SK-N-SH treated with all-trans-retinoic acid at 6 μM for 48 hours (cell line): ENCODE results near the gene ASB9.

Experiments used
- ARNTL ChIP-seq: fragments of 450-650 bp; formaldehyde crosslinking; IDR thresholded peaks from 2 replicates; pipeline ENCODE4 v1.5.0; 2020; ENCODE audit warnings: low read depth, mild to moderate bottlenecking, moderate library complexity, borderline replicate concordance
- ESRRG ChIP-seq: fragments of 250-450 bp; sonication (Bioruptor Pico); IDR thresholded peaks from 2 replicates; pipeline ENCODE4 v1.6.1; 2021; ENCODE audit warnings: mild to moderate bottlenecking
- OSR1 ChIP-seq: fragments of 250-450 bp; sonication (Bioruptor Pico); IDR thresholded peaks from 2 replicates; pipeline ENCODE4 v1.8.0; 2022; ENCODE audit warnings: moderate library complexity, mild to moderate bottlenecking, inconsistent platforms
- RARB ChIP-seq: fragments of 250-450 bp; sonication (Bioruptor Pico); IDR thresholded peaks from 2 replicates; pipeline ENCODE4 v1.8.0; 2021; ENCODE audit warnings: mild to moderate bottlenecking, moderate library complexity
- TCF4 ChIP-seq: fragments of 250-450 bp; sonication (Bioruptor Pico); IDR thresholded peaks from 2 replicates; pipeline ENCODE4 v1.8.0; 2021; ENCODE audit warnings: mild to moderate bottlenecking, moderate library complexity, borderline replicate concordance
- ZFP3 ChIP-seq: fragments of 250-450 bp; sonication (Bioruptor Pico); IDR thresholded peaks from 2 replicates; pipeline ENCODE4 v1.5.0; 2020; ENCODE audit warnings: mild to moderate bottlenecking, moderate library complexity
- ZNF565 ChIP-seq: fragments of 450-650 bp; formaldehyde crosslinking; conservative IDR thresholded peaks from 2 replicates; pipeline ENCODE4 v1.5.0; 2020; ENCODE audit warnings: low read depth, mild to moderate bottlenecking, moderate library complexity
- TF ChIP-seq, protein P1 (sequence below): fragments of 250-450 bp; sonication (Bioruptor Pico); IDR thresholded peaks from 2 replicates; pipeline ENCODE4 v1.5.1; 2020; ENCODE audit warnings: low read depth, mild to moderate bottlenecking, moderate library complexity

DNA sequence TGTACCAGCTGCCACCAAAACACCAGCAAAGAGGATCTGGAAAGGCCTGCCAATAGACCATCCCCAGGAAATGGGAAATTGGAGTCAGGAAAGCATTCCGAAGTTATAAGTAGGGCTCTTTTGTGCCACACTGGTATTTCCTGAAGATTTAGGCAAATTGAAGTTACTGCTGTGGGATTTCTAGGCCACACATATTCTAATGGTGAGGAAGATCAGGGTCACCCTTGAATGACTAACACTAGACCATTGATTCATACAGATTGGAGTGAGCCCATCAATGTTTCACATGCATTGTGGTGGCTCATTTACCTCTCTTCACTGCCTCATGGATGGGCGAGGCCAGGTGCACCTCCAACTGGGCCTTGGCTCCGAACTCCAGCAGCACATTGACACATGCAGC lies 23.0 kb upstream of the ASB9 start:
- TF ChIP-seq ESRRG (CRISPR knock-in tag) = no peak
- TF ChIP-seq, protein P1, sequence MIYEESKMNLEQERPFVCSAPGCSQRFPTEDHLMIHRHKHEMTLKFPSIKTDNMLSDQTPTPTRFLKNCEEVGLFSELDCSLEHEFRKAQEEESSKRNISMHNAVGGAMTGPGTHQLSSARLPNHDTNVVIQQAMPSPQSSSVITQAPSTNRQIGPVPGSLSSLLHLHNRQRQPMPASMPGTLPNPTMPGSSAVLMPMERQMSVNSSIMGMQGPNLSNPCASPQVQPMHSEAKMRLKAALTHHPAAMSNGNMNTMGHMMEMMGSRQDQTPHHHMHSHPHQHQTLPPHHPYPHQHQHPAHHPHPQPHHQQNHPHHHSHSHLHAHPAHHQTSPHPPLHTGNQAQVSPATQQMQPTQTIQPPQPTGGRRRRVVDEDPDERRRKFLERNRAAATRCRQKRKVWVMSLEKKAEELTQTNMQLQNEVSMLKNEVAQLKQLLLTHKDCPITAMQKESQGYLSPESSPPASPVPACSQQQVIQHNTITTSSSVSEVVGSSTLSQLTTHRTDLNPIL (CRISPR knock-in tag) = no peak
- TF ChIP-seq OSR1 (CRISPR knock-in tag) = no peak
- no peak for TF ChIP-seq ZFP3
- no peak for TF ChIP-seq RARB (CRISPR knock-in tag)
- no peak for TF ChIP-seq ZNF565 (CRISPR knock-in tag)
- TF ChIP-seq ARNTL (CRISPR knock-in tag) = no peak
- TF ChIP-seq TCF4 (CRISPR knock-in tag) = no peak
